Ramos (cell line): ENCODE measurements around the gene SURF4.
"Not testable (repeated sequence)": the region's sequence is repeated elsewhere in the genome, so short reads cannot be mapped to it uniquely, and the experiment has no call there.

Experiments
- in situ Hi-C: fragments of 300-500 bp; cut with MboI; formaldehyde crosslinking; loops from one replicate; pipeline ENCODE4 v1.14.3; 2022; ENCODE audit warnings: low sequenced_read_pairs; ENCODE audit not compliant: unreplicated experiment

SURF4 gene

GRCh38 chr9:133377721-133378216 lies 1.9 kb upstream of the SURF4 start:
- in situ Hi-C loops = no loop called here

DNA sequence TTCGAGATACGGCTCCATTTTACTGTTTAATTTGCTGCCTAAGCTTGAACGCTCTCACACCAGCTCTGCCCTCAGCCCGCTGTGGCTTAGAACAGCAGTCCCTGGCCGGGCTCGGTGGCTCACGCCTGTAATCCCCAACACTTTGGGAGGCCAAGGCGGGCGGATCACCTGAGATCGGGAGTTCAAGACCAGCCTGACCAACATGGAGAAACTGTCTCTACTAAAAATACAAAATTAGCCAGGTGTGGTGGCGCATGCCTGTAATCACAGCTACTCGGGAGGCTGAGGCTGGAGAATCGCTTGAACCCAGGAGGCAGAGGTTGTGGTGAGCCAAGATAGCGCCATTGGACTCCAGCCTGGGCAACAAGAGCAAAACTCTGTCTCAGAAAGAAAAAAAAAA lies 1.4 kb upstream of the SURF4 start:
- in situ Hi-C loops = not testable (repeated sequence)

DNA sequence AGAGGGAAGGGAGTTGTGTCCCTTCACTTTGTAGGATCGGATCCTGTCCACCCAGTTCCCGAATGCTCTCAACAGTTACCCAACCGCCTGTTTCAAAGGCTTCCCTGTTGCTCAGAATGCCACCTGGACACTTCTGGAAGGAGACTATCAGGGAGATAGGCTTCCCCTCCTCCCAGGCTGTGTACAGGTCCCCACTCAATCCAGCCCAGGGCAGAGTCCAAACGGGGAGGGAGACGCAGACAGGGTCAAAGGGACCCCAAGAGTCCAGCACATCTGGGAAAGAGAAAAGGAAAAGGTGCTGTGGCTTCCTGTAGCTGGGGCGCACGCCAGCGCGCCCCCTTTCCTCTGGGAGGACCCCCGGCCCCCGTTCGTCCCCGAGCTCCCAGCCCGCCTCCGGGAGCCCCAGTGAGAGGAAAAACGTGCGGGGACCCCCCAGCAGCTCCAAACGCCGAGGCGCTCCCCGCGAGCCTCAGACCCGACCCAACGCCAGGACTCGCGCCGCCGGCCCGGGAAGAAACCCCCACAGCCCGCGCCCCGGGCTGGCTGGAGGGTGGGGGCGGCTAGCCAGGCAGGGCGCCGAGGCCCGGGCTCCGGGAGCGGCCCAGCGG lies 640 bp downstream of the SURF4 start:
- in situ Hi-C loops = no loop called here

DNA sequence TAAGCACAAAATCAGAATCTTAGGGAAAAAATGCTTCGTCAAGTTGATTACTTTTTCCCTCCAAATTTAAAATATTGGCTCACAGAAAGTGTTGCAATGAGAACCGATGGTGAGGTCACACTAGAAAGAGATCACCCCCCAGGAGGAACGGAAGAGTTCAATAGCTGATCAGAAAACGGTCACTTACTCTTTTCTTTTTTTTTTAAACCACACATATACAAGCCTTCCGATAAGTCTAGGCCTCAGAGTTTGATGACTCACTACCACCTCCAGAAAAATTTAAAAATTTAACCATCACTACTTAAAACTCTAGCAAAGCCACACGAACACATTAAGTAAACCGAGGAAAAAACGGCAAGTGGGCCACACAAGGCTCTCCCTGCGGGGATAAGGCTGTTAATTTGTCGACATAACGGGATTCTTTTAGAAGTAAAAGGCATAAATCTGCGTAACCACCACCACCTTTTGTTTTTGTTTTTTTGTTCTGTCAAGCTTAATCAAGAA lies 1.2 kb downstream of the SURF4 start:
- in situ Hi-C loops = no loop called here

DNA sequence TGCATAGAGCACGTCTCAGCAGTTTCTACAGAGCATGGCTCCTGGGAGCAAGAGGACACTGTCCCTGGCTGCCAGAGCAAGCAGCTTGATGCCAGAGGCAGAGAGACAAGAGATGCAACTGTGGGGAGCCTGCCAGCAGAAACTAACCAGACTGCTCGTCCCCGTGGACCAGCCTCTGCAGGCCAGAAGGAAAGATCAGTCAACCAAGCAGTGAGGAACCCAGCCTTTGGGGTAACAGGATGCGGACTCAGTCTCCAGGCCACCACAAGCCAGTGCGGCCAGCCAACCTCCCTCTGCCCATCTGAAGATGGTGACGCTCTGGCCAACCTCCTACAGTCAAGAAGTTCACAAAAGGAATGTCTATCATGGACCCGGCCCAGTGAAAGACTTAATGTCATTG lies 3.7 kb downstream of the SURF4 start:
- in situ Hi-C loops = no loop called here

- in situ Hi-C loops = no loop called here
Observed at GRCh38 chr9:133371261-133371711, 4.6 kb downstream of the SURF4 start.

GRCh38 chr9:133370685-133371084 lies 5.2 kb downstream of the SURF4 start:
- in situ Hi-C loops = no loop called here

DNA sequence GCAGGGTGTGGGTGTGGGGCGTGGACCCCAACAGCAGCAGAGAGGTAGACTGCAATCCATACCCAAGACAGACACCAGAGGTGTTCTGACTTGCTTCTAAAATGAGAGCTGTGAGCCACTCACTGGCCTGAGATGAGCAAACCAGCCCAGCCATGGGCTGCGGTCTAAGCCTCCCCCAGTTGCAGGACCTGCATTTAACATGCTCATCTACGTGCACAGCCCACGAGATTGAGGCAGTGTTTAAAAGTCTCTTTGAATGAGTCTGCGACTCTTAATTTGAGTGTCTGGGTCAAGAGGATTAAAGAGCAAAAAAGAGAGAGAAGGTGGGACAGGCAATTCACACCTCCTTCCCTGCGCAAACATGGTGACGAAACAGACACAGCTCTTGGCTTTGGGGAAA lies 5.9 kb downstream of the SURF4 start:
- in situ Hi-C loops = no loop called here

GRCh38 chr9:133369422-133369821 lies 6.4 kb downstream of the SURF4 start:
- in situ Hi-C loops = no loop called here

DNA sequence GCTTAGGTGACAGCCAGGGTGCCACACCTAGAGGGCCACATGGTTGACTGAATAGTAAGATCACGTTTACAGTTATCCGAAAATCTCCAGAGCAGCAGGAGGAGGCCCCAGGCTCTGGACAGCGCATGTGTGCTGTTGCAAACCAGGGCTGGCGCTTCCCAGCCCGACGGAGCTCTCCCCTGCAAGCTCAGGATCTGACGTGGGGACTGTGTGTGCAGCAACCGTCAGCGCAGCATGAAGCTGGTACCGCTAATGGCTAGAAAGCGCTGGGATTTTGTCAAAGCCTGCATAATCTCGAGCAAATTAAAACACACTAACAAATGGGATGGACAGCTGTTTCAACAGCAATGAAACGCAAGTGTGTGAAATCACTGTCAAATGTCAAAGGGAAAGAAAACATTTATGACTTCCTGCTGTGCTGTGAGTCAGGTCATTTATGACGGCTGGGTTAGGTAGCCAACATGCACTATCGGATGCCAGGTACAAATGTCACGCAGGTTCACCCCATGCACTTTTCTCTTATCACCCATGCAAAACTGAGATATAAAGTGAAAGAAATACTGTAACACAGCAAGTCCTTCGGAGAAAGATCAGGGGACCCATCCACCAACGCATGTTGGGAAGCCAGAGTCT lies 7.5 kb downstream of the SURF4 start:
- in situ Hi-C loops = no loop called here

DNA sequence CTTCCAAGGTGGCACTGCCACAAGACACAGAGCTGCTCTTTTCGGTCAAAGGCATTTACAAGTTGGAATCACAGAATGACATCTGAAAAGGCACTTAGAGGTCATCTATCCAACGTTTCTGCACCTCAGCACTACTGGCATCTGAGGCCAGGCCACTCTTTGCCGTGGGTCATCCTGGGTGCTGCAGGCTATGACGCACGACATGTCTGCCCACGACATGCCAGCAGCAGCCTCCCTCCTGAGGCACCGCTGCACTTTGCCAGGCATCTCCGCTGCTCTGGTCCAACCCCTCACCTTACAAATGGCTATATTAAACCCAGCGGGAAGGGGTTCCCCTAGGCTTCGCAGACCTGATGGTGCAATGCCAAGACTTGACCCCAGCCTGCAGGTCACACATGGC lies 8.1 kb downstream of the SURF4 start:
- in situ Hi-C loops = no loop called here

- in situ Hi-C loops = no loop called here
Observed at GRCh38 chr9:133367221-133367620, 8.6 kb downstream of the SURF4 start.

DNA sequence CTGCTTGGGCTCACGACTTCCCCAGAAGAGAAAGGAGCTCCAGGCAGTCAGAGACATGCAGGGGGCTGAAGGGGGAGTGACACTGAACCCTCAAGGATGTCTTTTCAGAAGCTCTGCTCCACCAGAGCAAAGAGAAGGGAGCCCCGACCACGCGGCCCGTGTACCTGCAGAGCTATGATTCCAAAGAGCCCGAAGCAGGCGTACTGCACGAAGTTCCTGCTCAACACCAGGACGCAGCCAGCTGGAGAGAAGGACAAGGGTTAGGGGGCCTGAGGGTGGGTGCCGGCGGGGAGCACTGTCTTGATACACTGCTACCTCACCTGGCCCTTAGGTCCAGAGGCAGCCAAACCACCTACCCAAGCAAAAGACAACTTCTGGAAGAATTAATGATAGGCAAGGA lies 9.4 kb downstream of the SURF4 start:
- in situ Hi-C loops = no loop called here

- in situ Hi-C loops = no loop called here
Observed at GRCh38 chr9:133362359-133363044, 13.4 kb downstream of the SURF4 start.

GRCh38 chr9:133361507-133362092 lies 14.3 kb downstream of the SURF4 start:
- in situ Hi-C loops = no loop called here

- in situ Hi-C loops = no loop called here
Observed at GRCh38 chr9:133360400-133361393, 15.2 kb downstream of the SURF4 start.

DNA sequence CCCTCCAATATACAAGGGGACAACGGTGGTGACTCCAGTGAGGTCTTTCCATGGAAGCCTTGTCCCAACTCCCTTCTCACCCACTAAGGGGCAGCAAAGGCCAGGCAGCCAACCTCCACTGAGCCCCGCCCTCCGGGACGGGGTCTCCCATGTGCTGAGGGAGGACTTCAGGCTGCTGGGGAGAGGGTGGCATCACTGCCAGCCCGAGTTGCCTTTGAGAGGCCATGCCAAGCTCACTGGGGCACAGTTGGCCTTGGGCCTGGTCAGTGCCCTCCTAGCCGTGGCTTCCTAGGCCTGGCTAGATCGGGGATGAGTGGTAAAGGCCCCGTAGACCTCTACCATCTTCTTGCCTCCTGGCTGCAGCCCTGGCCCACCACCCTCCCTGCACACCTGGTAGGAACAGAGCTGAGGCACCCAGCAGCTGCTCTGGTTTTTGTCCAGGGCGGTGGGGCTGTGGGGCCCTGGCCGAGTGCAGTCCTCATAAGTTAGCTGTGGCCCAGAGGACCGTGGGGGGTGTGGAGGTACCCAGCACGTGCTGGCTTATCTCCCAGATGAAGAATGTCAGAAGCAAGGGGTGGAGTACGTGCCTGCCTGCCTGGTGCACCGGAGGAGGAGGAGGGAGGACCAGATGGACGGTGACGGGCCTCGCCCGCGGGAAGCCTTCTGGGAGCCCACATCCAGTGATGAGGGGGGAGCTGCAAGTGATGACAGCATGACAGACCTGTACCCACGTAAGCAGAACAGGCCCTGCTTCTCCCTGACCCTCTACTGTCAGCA lies 16.3 kb downstream of the SURF4 start:
- in situ Hi-C loops = no loop called here

DNA sequence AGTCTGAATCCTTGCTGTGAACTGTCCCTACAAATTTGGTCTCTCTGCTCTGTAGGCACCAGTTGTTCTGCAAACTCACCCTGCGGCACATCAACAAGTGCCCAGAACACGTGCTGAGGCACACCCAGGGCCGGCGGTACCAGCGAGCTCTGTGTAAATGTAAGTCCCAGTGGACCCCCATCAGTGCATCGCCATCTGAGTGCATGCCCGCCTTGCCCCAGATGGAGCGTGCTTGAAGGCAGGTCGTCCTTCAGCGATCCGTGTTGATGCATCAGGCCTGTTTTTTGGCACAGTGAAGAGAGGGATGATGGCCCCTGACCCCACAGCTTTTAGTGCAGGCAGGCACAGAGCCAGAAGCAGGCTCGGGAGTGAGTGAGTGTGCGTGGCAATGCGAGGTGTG lies 18.2 kb downstream of the SURF4 start:
- in situ Hi-C loops = no loop called here
